ENCODE measurements around the gene LRRC25.
A peak's percentile ranks its signal among the peaks of the same experiment; 100 is the strongest.

The LRRC25 gene

DNA sequence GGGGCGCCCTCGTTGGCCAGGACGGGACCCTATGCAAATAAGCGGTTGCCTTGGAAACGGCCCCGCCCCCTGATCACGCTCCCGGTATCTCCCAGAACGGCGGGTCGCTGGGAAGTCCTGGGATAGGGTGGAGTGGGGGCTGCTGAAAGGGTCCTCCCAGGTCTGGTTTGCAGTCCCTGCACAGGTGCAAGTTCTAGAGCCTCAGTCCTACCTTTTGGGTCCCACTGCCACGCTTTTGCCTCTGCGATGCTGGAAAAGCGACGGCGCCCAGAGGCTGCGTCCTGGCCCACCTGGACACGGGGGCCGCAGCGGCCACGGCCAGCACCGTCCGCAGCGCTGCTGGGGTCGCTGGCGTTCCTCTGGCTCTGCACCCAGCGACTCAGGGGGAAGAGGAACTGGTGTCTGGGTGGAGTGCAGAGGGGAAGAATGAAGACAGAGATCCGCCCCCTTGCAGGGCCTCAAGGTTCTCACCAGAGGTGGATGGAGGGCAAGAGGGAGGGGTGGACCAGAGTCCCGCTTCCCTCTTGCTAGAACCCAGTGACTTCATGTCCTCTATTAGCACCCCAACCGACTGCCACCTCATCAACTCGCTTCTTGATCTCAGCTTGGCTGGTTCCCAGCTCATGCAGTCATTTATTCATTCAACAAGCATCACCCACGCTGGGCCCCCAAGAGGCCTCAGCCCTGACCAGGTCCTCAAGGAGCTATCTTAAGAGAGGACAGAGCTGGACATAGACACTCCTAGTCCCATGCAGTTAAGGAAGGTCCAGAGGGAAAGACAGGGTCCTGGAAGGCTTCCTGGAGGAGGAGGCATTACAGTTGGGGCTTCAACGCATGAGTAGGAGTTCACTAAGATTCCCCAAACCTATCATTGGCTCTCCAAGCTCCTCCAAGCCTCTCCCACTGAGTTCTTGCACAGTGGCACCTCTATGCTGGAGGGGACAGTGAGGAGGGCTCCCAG, at the start of gene LRRC25:
Gene LRRC25 (minus strand): TSS at position 381 of the 961 bp plus-strand sequence. CDS start 659 bp downstream, outside the sequence.
- DNase-seq = no peak

DNA sequence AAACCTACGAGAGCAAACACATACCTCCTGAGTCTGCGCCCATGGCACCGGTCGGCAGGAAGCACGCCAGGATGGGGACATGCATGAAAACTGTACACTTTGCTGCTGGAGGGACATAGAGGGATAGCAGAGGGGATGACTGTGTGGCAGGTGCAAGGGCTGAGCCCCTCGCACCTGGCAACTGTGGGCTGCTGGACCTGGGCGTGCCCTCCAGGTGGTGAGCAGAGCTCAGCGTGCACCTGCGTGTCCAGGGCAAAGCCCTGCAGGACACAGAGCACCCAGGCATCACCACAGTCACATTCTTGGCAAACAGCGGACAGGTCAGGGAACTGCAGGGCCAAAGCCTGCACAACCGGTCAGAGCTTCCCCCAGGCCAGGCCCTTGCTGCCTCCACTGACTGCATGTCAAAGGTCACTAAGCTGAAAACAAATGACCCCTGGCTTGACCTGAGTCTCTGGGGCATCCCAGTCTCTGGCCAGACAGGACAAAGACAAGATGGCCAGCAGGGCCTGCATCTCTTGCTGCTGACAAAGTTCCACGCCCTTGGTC, 49.5 kb upstream of the LRRC25 start:
- DNase-seq = no peak

DNA sequence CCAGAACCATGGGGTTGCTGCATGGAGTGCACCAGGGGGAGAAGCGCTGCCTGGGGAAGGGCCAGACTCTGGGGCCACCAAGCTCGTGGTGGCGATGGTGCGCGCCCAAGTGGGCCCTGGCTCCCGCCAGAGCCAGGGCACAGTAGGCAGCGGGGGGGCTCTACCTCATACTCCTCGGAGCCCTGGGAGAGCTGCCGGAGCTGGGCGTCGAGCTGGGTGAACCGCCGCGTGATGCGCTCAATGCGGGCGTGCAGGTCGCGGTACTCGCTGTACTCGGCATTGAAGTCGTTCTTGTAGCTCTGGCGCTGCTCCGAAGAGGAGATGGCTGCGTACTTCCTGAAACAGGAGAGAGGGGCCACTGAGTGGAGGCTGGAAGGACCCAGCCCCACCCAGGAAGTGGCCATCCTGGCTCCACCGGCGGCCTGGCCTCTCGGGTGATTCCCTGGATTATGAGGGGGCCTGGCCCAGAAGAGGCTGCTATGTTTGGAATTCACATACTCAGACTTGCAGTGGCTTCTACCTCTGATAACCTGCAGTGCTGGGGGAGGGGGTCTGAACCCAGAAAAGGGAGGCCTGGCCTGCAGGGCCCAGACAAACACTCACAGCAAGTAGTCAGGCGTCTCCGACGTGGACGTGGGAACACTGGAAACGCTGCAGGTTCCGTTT, 48.9 kb upstream of the LRRC25 start:
- no peak for DNase-seq

DNA sequence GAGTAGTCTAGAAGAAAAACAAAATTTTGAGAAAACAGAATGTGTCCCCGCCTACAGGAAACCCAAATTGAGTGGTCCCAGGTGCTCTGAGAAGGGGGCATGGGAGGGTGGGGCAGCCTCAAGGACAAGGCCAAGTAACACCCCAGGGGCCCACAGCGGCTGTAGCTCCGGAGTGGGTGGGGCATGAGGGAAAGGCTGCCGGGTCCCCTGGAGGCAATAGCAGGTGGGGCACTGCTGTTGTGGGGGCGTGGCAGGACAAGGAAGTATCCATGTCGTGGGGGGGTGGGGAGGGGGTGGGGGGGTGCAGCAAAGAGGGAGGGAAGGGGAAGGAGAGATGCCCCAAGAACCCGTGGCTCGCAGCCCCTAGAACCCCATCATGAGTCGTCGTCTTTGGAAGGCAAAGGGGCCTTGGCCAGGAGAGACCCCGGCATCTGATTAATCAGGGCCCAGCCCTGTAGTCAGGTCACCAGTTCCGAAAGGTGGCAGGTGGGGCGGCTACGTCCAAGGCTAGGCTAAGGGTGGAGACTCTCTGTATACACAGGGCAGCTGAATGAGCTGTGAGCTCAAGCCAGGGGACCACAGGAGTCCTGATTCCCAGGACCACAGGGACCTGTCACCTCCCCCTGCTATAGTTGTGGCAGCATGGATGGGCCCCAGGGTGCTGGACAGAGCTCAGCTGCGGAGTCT, 48.0 kb upstream of the LRRC25 start:
- no peak for DNase-seq

DNA sequence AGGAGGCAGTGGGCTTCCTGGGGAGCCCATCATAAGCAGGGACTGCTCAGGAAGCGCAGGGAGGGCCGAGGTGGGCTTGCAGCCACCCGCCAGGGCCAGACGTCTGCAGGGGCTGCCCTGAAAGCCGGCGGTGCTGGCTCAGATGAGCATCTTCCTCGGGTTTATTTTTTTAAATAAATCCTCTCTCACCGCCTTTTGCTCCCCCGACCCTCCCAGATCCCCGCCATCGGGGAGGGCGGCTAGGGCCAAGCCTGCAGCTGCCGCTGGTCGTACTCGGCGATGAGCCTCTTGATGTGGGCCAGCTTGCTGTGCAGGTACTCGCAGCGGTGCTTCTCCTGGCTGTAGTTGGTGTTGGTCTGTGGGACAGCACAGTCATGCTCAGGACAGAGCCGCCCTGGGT, 47.1 kb upstream of the LRRC25 start:
- no peak for DNase-seq

DNA sequence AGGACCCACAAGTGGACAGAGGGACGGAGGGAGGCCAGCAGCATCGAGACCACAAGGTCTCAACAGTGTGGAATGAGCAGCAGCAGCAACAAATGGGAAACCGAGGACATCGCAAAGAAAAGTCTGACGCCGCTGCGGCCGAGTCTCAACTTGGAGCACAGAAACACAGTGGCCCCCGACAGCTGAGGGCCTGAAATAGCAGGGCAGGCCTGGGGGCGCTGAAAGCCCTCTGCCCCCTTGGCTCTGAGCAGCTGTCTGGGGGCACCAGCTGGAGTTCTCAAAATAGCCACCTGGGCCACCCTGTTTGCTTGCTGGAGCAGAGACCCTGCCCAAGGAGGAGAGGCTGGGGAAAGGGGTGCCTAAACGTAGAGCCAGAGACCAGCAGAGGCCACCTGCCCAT, 46.4 kb upstream of the LRRC25 start:
- DNase-seq = no peak

DNA sequence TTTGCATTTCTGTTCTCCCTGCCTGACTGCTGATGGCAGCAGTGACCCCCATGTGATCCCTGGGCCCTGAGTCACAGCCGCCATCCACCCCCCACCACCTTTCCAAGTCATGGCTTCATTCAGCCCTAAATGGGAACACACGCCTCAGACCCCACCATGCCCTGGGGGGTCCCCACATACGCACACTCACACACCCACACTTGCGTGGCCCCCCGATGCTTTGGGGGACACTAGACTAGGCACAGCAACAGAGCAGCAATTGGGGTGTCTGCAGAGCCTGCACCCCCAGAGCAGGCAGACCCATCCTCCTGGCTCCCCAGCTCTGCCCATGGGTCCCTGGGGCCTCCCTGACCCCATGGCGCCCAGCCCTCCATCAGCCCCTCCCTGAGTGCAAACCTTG, 46.0 kb upstream of the LRRC25 start:
- DNase-seq = no peak

DNA sequence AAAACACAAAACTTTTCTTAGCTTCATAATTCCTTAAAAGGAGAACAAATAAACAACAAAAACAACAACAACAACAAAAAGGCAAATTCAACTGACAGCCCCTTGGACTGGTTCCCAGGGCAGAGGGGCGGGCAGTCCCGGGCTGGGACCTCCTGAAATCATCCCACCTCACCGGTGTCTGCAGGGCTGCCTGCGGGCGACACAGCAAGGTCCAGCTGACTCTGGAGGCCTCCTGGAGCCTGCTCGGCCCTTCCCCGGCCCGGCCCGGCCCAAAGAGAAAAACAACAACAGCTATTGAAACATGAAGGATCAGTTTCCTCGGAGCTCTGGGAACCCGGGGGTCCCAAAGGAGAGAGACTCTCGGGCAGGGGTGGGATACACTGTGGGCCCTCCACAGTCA, 45.5 kb upstream of the LRRC25 start:
- no peak for DNase-seq

DNA sequence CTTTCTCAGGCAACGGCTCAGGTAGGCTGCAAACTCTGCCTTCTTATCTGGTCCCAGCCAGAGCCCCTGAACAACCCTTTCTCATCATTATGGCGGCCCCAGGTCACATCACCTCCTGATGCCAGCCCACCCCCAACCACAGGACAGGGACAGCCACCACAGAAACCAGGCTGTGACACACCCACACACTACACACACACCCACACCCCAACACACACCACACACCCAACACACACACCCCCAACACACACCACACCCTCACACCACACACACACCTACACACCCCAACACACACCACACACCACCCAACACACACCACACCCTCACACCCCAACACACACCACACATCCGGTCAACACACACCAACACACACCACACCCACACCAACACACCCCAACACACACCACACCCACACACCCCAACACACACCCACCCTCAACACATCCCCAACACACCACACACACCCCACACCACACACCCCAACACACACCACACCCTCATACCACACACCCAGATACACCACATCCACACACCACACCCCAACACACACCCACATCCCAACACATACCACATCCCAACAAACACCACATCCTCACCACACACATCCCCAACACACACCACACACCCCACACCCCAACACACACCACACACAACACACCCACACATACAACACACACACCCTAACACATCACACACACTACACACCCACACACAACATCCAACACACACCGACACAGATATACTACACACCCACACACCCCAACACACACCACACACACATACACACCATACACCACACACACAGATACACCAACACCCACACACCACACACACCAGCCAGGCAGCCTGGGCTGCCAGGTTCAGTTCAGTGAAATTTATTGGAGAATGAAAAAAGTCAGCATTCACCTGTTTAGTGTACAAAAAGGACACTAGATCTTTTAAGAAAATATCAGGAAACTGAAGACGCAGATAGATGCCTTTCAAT, 44.7 kb upstream of the LRRC25 start:
- DNase-seq = no peak

DNA sequence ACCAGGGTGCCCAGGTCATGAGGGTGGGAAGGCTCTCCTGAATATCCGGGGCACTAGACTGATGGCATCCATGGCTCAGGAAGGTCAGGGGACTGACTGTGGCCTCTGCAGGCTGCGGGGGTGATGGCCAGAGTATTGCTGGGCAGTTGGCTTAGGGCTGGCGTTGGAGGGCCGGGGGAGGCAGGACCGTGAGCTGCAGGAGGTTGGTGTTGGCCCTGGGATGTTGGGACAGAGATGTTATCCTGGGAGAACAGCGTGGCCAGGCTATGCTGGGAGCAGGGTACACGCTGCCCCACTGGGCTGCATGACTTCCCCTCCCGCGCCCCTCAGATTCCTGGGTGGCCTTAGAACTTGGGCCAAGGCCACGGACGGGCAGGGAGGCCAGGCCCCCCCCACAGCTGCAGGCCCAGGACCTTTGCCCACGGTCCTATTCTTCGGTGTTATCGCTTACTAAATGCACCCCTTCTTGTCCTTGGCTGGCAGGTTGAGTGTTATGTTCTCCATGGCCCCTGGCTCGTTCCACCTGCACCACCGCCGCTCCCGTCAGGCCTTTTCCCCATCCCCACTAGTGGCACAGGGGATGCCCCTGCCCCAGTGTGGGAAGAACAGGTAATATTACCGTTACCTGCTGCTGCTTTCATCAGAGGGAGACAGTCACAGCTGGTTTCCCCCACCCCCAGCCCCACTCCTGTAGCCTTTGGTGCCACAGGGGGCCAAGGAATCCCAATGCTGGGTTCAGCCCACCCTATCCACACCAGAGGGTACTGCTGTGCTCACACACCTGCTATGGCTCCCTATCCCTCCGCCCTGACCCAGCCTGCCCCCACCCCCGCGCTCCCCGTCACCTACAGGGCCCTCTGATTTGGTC, 43.7 kb upstream of the LRRC25 start:
- DNase-seq = no peak

DNA sequence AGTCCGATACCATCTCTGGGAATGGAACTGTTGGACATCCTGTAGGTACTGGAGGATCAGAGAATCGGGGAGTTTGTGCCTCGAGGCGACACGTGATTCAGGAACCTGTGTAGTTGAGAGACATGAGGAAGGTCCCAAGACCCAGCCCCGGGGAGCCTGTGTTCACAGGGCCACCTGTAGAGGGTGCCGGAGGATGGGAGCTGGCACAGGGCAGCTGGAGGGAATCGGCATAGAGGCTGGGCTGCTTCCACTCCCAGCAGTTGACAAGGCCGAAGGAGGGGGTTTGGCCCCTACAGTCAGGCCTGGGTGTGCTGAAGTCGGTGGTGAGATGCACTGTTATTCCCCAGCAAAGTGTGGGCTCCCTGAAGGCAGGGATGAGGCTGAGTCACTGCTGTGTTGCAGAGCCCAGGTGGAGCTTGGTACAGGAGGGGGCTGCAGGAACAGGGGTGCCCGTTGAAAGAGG, 43.0 kb upstream of the LRRC25 start:
- DNase-seq = peak; percentile 40

DNA sequence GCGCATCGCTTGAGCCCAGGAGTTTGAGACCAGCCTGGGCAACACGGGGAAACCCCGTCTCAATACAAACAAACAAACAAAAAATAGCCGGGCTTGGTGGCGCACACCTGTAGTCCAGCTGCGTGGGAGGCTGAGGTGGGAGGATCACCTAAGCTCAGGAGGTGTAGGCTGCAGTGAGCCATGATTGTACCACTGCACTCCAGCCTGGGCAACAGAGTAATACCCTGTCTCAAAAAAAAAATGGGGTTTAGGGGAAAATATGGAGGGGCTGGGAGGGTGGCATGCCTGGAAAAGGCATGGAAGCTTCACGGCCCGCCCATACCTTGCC, 42.5 kb upstream of the LRRC25 start:
- DNase-seq = no peak

DNA sequence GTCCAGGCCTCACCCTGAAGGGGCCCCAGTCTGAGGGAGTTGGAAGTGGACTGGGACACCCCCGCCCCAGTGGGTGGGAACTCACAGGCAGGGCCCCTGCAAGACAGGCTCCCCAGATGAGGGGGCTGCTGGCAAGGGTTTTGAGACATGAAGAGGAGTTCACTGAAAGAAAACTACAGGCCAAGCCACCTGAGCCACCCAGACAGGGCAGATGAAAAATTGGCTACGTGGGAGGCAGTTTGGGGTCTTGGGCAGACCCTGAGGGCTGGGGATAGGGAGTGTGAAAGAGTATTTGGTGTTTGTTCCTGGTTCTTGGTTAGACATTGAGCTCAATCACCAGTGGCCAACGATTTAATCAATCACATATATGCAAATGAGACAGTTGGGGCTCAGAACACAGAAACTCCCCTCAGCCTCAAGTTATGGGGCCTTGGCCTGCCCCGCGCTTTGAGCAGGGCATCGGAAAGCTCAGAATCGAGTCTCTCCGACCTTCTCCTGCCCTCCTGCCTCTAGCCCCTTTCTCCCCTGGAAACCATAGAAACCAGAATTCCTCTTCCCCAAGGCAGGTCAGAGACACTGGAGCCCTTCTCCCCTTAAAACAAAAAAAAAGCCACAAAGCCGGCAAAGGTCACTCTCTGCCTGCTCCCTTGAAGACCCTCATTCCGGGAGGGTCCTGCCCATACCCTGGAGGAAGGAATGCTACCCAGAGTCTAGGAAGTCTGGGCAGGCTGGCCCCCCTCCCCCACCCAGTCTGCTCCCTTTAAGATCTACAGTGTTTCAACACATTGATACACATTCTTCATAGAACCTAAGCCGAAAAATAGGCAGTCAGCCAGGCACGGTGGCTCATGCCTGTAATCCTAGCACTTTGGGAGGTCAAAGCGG, 41.8 kb upstream of the LRRC25 start:
- no peak for DNase-seq

DNA sequence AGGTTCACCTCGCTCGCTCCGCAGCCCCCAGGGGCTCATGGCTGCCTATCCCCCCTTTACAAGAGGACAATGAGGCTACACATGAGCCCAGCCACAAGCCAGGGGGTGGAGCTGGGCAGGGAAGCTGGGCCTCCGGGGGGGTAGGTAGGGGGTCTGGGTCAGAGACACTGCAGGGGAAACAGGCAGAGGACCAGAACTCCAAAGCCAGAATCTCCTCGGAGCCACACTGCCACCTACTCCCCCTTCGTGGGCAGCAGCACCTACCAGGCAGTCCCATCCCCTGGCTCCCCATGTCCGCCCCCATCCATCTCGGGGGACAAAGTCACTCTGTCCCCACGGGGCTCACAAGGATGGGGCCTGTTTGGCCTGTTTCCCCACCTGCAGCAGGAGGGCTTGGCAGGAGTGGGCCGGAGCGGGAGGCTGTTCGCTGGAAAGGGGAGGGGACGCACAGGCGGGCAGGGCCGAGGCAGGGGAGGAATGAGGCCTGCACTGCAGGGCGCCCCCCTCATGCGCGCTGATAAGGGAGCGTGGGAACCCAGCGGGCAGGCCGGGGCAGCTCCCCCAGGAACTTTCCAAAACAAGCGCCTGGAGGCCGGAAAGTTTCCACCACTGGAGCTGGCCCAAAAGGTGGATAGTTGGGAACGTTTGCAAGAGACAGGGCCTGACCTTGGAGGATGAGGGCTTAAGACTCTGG, 41.1 kb upstream of the LRRC25 start:
- no peak for DNase-seq

DNA sequence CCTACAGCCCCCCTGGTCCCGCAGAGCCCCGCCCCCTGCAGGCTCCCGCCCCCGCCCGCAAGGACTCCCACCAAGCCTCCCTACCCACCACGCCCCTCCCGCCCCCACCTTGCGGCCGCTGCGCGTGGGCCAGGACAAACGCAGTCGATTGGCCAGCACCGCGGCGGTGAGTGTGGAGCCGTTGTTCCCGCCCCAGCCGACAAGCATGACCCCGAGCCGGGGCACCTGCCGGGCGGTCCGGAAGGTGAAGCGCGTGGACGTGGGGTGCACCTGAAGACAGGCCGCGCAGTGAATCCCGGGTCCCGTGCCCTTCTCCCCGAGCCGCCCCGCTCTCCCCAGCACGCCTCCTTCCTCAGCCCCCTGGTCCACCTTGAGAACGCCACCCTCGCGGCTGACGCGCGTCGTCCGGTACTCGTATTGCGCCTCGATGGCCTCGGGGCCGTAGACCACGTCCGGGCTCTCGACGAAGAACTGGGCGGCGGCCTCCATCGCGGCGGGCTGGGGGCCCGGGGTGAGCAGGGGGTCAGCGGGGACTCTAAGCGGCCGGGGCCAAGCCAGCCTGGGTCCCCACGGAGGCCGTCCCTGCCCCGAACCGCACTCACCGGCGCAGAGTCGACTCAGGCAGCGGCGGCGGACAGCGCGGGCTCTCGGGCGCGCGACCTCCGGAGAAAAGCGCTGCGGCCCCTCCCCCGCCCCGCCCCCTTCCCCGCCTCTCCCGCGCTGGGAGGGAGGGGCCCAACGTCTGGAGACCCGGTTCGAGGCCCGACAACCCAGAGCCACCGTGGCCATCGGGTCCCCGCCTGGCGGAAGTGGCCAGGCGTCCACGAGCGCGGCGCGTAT, 40.3 kb upstream of the LRRC25 start, which contains the start of gene ISYNA1:
Gene ISYNA1 (minus strand): TSS at position 643 of the 840 bp plus-strand sequence. CDS start 154 bp downstream, at position 489.
- DNase-seq = peak; percentile 62

DNA sequence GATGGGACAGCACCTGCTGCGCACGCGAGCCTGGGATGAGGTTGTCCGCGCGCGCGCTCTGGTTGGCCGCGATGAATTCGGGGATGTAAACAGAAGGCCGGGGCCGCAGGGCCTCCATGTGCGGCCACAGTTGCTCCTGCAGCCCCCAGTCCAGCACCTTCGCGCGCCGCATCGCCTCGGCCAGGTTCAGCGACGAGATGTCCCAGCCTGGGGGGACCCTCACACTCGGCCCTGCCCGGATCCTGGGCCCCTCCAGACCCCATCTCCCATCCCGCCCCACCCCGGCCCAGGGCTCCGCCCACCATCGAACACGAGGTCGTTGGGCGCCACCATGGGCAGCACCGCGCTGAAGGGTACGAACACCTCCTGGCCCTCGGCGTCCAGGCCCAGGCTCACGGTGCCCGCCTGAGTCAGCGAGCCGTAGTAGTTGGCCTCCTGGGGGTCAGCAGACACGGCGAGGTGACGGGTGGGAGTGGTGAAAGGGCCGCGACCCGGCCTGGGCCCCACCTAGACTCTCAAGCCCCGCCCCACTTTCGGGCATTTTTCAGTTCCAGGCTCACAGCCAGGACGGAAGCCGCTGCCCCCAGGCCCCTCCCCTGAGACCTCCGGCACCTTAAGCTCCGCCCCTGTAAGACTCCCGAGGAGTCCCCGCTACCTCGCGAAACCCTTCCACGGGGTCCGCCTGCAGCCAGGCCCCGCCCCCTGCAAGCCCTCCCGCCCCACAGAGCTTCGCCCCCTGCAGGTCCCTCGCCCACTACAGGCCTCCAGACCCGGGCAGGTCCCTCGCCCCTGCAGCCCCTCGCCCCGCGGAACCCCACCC, 39.5 kb upstream of the LRRC25 start:
- peak; percentile 74 for DNase-seq
